Measurements from ENCODE around the gene SEPTIN7.

Gene SEPTIN7

DNA sequence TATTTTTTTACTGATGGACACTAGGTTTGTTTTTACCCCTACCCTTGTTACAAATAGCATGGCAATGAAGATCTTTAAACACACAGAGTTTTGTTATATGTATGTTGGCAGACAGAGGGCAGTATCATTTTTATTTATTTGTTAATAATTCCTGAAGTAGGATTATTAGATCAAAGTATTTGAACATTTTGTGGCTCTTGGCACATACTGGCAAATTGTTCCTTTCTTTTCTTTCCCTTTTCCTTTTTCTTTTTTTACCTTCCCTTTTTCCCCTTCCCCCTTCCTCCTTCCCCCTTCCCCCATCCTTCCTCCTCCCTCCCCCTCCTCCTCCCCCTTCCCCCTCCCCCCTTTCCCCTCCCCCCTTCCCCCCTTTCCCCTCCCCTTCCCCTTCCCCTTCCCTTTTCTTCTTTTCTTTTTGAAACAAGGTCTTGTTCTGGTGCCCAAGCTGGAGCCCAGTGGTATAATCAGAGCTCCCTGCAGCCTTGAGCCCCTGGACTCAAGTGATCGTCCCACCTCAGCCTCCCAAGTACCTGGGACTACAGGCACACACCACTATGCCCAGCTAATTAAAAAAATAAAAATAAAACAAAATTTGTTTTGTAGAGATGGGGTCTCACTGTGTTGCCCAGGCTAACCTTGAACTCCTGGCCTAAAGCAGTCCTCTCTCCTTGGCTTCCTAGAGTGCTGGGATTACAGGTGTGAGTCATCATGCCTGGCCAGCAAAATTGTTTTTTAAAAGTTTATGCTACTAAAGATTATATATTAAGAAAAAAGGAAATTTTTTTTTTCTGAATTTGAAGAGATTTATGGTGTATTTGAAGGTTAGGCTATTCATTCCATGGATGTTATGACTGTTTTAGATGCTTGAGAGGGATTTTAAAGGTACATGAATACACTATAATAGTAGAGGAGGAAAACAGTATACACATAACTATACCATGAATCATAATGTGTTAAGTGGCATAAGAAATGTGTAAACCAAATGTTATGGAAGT is 39.3 kb downstream of the SEPTIN7 start:
- DNase-seq (ENCODE audit: low spot score): peak; percentile 39

DNA sequence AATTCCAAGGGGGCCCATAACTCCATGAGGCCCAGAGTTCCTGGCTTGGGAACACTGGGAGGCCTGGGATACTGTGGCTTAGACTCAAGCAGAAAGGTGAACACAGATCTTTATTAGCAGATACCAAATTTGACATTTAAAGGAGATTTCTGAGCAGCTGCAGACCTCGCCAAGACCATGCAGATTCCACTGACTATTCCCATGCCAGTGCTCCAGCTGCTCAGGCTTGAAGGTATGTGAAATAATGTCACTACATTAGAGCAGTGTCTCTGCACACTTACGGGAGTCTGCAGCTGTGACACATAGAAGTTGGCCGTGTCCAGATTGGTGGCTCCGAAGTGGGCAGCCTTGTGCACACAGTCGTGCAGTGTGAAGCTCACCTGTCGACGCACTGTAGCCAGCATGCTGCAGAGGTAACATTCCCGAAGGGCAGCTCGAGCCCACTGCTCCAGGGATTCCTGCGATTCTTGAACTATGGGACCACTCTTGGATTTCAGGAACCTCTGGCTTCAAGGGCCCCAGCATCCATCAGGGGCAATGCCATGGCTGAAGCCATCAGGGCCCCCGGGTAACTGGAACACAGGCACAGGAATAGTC is 46.1 kb downstream of the SEPTIN7 start:
- no peak for DNase-seq (ENCODE audit: low spot score)

DNA sequence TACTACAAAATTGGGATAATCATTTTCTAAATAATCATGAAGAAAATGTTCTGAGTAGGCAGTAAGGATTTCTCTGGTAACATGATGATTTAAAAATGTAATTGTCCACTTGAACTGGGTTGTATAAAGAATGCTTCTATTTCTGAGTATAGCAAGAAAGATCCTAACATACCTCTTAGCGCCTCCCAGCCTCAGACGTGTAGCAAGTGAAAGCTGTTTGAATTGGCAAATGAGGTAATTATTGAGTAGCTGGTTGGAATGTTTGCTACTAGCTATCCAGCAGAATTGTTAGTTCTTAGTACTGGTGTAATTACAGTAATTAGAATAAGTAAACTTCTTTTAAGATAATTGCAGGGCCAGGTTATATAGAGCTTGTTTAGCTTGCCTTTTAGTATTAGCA is 47.9 kb downstream of the SEPTIN7 start:
- DNase-seq (ENCODE audit: low spot score): no peak

- no peak for DNase-seq (ENCODE audit: low spot score)
These were observed 48.4 kb downstream of the SEPTIN7 start for GRCh38 chr7:35849158-35849831.

DNA sequence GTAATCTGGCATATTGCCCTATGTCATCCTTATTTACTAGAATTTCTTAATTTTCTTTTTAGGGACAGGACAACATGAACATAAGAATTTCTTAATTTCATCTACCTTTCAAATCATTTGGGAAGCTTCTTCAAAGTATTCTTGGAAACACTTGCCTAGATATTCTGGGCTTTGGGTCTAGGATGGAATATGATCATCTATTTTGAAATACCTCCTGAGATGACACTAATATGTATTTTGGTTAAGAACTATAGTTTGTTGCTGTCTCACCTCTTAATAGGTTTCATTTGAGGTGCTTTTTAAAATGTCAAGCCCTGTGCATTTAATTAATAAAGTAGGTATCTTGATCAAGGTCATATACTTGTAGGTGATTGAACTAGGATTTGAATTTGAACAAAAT is 49.1 kb downstream of the SEPTIN7 start:
- no peak for DNase-seq (ENCODE audit: low spot score)

All from LoVo (cell line).